HG02759 (cell line): ENCODE data around the gene CCSER1.
"Not testable (repeated sequence)": the region's sequence is repeated elsewhere in the genome, so short reads cannot be mapped to it uniquely, and the experiment has no call there.

ENCODE experiments used
- ATAC-seq: cut with Tn5 transposase; IDR thresholded peaks from one replicate; pipeline ENCODE4 v1.9.1; 2021; ENCODE audit warnings: mild to moderate bottlenecking, moderate library complexity; ENCODE audit not compliant: unreplicated experiment

The CCSER1 gene

DNA sequence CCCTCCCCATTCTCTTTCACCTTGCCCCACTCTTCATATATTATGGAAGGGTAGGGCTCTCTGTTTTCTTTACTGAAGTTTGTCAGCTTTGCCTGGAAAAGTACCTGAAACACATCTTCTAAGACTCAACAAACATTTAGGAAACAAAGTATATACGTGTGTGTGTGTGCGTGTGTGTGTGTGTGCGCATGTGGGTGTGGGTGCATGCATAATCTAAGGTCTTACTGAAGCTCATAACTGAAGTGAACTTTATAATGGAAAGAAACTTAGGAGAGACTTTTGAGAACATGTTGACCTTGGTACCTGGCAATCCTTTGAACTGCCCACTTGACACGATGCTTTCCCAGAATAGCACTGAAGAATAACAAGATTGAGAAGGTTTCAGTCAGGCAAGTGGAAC is 1190.2 kb downstream of the CCSER1 start:
- ATAC-seq = no peak

DNA sequence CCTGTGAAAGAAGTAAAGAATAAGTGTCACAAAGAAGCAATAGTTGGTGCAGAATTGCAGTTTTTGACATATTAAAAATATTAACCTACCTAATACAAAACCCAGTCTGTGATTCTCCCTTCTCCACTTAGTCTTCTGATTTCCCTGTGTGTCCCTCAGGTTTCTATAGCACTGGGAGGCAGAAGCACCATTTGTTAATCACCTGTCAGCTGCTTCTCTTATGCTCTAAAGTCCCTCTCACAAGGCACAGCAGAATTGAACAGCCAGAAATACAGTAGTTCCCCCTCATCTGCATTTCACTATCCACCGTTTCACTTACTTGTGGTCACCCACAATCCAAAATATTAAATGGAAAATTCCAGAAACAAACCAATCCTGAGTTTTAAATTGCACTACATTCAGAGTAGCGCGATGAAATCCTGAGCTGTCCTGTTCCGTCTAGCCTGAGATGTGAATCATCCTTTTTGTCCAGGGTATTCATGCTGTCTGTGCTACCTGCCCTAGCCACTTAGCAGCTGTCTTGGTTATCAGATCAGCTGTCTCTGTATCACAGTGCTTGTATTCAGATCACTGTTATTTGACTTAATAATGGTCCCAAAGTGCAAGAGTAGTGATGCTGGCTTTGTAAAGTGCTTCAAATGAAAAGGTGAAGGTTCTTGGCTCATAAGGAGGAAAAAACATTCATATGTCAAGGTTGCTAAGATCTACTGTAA is 1192.5 kb downstream of the CCSER1 start:
- ATAC-seq = no peak

DNA sequence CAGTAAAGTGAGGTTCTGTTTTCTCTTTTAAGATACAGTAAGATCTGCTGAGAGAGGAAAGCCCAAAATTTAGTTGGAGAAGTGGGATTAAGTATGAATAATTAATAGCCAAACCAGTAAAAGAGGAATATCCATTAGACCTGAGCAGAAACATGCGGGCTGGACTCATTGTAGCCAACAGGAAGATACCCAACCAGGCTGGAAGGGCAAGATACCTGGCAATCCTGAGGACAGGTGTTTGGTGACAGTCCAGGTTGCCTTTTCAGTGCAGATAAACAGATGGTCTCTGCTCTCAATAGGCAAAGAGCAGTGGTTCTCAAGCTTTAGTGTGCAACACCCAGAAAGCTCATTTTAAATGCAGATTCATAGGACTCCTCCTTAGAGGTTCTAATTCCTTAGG is 1195.8 kb downstream of the CCSER1 start:
- no peak for ATAC-seq

DNA sequence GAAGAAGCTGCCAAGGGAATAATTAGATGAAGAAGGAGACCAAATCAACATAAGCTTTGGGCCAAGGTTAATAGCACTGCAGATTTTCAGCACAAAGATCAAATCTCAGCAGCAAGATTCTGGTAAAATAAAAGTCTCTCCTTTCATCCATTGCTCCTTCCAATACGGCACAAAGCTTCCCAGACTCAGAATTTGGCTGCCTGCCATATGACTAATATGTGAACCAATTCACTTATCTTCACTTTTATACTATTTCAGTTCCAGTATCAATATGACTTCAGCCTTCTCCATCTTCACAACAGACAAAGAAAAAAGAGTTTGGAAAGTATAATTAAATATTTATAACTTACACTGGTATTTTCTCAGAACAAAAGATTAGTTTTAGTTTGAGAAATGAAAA is 1198.3 kb downstream of the CCSER1 start:
- ATAC-seq = peak; percentile 52

DNA sequence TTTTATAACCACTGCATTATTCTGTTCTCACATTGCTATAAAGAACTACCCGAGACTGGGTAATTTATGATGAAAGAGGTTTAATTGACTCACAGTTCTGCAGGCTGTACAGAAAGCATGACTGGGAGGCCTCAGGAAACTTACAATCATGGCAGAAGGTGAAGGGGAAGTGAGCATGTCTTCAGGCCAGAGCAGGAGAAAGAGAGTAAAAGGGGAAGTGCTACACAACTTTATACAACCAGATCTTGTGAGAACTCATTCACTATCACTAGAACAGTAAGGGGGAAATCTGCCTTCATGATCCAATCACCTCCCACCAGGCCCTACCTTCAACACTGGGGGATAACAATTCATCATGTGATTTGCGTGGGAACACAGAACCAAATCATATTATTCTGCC is 1199.0 kb downstream of the CCSER1 start:
- not testable (repeated sequence) for ATAC-seq

DNA sequence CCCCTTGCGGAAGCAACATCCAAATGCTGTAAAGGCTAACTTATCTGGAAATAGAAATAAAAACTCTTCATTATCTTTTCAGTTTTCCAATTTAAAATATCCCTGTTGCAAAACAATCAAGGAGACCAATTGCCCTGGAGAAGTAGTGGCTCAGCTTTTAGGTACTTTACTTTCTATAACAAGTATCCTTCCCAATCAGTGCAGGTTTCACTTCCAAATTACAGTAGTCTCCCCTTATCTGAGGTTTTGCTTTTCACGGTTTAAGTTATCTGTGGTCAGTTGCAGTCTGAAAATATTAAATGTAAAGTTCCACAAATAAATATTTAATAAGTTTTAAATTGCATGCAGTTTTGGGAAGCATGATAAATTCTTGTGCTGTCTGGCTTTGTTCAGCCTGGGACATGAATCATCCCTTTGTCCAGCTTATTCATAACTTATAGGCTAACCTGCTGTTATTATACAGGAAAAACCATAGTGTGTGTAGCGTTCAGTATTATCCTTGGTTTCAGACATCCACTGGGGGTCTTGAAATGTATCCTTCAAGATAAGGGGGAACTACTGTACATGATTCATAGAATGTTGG is 1203.5 kb downstream of the CCSER1 start:
- no peak for ATAC-seq

DNA sequence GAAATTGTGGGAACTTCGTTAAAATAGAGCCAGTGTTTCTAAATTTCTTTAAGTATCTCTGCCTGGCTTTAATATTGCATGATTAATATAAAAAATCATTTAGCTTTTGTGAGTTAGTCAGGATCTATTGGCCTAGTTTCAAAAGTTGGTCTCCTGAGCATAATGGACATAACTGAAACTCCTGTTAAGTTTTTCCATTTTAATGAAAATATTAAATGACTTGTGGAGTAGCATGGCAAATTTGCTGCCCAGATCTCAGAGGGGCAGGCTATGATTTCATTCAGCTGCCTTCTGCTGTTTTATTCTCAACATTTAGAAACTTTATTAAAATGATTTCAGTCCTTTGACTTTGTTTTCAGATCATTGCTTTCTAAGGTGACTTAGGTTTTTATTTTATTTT is 1213.6 kb downstream of the CCSER1 start:
- ATAC-seq = no peak

DNA sequence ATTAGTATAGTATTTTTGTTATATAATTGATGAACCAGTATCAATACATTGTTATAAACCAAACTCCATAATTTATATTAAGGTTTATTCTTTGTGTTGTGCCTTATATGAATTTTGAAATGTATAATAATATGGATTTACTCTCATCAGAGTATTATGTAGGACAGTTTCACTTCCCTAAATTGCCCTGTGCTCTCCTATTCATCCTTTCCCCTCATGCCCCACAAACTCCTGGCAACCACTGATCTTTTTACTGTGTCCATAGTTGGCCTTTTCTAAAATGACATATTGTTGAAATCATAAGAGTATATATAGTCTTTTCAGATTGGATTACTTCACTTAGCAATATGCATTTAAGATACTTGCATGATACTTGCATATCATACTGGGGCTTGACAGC is 1218.4 kb downstream of the CCSER1 start:
- no peak for ATAC-seq

DNA sequence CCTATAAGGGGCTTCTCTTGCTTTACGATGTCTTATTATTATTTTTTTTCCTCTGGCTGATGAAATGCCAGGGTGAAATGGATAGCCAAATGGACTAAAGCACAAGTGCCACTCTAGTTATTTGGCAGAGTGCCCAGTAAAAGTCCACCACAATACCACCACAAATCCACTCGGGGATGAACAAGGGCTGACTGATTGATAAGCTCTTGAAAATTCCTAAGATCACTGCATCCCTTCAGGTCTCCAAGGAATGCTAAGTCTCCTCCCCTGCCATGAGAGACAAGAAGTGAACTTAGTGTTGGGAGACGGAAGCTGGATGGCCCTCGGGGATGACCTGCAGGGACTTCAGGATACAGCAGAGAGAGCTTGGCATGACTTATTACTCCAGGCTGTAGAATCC is 1229.3 kb downstream of the CCSER1 start:
- not testable (repeated sequence) for ATAC-seq

DNA sequence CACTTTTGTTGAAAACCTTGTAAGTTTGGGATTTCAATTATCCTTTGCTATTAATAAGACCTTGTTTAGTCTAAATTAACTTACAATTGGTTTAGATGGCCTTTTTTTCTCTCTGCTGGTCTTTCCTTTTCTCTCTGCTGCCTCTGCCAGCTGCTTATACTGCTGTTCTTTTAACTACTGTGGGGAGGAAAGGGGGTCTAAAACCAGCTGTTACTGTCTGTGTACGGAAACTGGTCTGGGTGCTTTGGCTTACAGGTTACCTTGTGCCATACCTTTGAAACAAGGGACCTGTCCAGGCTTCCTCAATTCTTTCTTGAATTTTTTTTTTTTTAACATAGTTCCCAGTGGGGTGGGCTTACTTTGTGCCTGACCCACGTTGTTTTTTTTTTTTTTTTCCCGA is 1230.8 kb downstream of the CCSER1 start:
- ATAC-seq = peak; percentile 38

DNA sequence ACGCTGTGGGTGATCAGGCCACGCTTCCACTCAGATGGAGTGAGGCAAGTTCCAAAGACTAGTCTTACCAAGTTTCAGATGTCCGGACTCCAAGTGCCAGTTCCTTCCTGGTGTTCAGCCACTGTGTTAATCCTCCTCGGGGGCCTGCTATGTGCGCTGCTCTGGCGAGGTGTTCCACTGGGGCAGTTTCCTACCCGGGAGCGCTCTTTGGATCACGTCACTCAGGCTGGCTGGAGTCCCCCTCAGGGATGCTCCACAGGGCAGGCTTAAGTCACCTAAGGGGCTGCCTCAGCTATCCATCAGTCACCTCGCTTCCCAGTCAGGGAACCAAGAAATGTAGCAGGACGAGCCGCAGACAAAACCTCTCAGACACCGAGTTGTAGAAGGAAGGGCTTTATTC is 1231.4 kb downstream of the CCSER1 start:
- not testable (repeated sequence) for ATAC-seq

DNA sequence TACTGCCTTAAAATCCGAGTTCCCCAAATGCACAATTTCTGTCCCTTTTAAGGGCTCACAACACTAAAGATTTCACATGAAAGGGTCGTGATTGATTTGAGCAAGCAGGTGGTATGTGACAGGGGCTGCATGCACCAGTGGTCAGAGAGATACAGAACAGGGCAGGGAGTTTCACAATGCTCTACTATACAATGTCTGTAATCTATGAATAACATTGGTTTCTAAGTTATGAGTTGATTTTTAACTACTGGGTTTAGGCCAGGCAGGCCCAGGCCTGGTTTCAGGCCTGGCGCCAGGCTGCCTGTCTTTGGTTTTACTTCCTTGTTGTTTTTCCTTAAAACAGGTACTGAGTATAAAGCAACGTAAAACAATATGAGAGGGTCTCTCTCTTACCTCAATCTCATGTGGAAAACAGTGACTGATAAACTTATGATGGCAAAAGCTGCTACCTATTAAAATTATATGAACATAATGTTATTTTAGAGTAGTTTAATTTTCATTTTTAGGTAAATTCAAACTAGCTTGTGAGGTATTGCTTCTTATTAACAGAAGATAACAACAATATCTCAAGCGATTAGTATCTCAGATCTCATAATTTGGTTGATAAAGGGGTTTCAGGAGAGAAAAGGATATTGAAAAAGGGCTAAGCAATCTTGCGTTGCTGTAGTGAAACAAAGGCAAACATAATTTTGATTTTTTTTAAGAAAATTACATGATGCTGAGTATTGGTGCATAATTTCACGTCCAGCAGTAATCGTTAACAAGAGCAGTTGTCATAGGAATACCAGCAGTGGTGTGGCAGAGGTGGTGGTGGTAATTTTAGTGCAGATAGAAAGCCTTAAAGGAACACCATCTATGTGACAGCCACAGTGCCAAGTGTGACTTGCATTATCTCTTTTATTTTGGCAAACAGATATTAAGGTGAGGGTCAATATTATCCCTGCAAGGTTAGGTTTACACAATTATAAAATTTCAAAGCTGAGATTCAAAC is 1232.1 kb downstream of the CCSER1 start:
- no peak for ATAC-seq

DNA sequence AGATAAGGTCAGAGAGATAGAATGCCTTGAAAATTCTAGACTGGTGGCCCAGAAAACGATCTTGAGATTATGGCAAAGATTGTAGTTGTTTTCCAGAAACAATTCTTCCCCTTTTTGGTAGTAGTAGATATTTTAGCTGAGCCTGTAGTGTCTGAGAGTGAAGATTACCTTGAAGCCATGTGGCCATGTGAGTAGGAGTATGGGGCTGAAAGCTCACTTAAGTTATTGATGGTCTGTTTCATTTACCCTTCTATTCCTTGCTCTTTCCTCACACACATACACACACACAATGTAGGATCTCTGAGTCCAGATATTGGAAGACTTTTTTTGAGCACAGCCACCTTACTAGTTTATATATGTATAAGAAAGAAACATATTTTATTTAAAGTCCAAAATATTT is 1234.9 kb downstream of the CCSER1 start:
- ATAC-seq = no peak

DNA sequence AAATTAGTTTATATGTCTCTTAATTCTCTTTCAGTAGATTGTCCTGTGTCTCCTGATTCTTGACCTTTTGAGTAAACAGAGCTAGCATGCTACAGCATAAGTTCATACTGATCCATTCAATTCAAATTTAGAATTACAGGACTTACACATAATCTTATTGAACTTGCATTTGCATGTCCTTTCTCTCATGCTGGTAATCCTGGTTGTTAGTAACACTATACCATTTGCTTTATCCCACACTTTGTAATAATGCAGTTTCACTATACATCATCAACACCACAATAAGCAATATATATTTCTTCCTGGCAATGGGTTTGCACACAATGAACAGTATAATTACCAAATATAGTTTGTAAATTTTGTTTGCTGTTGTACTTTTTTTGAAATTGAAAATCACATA is 1239.4 kb downstream of the CCSER1 start:
- peak; percentile 53 for ATAC-seq

DNA sequence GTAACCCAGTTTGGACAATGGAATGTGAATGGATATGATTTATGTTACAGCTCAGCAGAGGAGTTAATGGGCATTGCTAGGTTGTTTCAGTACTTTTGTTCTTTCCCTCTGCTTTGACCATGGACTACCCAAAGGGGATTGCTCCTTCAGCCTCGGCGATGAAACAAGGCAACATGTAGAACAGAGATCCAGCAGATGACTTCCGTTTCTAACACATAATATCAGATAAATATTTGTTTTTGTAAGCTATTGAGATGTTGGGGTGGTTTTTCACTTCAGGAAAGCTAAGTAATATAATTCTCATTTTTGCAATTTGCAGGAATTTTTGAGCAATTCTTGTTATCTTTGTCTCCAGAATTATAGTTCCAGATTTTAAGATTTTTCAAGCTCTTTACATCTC is 1241.9 kb downstream of the CCSER1 start:
- no peak for ATAC-seq

DNA sequence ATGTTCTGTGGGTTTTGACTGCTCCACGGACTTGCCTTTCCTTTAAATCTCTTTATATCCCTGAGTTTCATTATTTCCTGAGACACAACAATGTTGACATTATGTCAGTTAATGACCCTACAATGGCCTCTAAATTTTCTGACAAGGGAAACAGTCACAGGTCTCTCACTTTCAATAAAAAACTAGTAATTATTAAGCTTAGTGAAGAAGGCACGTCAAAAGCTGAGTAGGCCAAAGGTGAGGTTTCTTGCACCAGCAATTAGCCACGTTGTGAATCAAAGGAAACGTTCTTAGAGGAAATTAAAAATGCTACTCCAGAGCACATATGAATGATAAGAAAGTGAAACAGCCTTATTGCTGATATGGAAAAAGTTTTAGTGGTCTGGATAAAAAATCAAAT is 1246.4 kb downstream of the CCSER1 start:
- no peak for ATAC-seq

DNA sequence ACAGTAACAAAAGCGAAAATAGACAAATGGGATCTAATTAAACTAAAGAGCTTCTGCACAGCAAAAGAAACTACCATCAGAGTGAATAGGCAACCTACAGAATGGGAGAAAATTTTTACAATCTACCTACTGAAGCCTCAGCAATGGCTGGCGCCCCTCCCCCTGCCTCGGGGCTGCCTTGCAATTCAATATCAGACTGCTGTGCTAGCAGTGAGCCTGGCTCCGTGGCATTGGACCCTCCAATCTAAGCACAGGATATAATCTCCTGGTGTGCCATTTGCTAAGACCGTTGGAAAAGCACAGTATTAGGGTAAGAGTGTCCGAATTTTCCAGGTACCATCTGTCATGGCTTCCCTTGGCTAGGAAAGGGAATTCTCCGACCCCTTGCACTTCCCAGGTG is 1278.2 kb downstream of the CCSER1 start:
- not testable (repeated sequence) for ATAC-seq

DNA sequence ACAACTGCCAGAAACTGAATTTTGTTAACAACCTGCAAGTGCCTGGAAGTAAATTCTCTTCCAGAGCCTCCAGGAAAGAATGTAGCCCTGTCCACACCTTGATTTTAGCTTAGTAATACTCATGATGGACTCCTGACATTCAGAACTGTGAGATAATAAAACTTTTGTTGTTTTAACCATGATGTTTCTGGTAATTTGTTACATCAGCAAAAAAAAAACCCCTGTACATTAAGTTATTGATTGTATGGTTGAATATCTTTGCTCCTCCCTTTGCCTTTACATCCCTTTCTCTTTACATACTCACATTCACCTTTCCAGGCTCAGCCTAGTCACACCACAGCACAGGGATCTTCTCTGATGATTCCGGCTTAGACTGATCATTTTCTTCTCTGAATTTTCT is 1294.8 kb downstream of the CCSER1 start:
- no peak for ATAC-seq

DNA sequence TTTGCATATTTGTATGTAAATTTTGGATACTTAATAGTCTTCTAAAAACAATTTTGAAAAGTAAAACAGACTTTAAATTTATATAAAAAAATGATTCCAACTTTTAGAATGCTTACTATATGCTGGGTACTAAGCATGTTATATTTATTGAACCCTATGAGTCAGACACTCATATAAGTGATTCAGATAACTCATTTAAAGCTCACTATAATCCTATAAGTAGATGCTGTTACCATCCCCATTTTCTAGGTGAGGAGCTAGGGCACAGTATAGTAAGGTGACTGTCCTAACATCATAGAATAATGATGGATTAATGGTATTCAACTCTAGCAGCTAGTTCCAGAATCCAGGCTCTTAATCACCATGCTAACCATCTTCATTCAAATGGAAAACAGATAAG is 1299.5 kb downstream of the CCSER1 start:
- no peak for ATAC-seq

DNA sequence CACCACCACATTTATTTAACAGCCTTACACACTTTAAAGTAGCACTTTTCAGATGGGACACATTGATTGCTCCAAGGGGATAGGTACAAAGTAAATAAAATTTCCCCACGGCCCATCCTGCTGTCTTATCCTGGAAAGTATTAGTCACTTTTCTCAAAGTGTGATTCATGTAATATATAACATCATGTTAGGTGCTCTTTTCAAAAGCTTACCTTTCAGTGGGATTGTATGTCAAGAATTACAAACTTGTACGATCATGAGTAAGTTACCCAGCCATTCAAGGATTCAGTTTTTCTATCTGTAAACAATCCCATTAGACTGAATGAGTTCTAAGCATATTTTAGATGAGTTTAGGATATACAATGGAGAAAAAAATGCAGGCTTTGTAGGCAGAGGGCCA is 1300.0 kb downstream of the CCSER1 start:
- no peak for ATAC-seq

DNA sequence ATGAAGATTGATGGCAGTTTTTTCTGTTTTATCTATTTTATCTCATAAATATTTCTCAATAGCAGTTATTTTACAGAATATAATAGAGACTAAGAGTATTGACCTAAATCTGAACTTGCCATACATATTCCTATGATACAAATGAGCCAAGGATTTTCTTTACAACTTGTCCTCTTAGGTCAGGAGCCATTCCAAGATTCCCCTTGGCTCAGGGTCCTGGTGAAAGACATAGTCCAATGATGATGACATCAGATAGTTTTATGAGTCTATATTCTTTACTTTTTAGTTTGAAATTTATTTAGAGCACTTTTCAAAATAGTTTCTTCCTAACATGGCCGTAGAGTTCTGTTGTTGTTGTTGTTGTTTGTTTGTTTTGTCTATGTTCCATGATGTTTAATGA is 1307.4 kb downstream of the CCSER1 start:
- no peak for ATAC-seq

DNA sequence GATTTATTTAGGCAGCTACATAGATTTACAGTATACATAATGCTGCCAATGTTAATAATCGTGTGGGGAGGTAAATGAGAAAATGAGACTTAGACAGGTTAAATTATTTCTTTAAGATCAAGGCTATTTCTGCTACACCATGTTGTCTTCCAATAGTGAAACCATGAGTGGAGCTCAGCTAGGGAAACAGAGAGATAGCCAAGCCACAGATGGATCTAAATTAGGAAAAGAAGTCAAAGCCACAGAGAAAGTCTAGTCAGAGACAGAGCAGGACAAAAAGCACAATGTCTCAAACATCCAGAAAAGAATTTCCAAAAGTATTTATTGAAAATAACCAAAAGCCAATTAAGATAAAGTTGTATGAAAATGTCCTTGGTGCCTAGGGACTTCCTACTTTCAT is 1309.4 kb downstream of the CCSER1 start:
- ATAC-seq = no peak
